Measurements from ENCODE around the gene PHAF1.

The PHAF1 gene

DNA sequence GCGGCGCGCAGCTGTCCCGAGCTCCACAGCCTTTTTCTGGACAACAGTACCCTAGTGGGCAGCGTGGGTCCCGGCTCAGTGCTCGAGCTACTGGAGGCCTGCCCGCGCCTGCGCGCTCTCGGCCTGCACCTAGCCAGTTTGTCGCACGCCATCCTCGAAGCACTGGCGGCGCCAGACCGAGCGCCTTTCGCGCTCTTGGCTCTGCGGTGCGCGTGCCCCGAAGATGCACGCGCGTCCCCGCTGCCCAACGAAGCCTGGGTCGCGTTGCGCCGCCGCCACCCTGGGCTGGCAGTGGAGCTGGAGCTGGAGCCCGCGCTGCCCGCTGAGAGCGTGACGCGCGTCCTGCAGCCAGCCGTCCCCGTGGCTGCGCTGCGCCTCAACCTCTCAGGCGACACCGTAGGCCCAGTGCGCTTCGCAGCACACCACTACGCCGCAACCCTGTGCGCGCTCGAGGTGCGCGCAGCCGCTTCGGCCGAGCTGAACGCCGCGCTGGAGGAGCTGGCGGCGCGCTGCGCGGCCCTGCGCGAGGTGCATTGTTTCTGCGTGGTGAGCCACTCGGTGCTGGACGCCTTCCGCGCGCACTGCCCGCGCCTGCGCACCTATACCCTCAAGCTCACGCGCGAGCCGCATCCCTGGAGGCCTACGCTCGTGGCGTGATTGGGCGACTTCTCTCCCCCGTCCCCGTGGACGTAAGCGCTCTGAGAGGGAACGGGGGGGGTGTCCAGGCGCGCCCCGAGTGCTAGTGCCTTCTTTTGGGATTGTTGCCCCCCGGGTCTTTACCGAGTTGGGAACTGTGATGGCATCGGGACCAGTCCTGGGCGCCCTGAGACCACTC is 53.6 kb downstream of the PHAF1 start:
- DNase-seq (ENCODE audit: low spot score) = no peak

DNA sequence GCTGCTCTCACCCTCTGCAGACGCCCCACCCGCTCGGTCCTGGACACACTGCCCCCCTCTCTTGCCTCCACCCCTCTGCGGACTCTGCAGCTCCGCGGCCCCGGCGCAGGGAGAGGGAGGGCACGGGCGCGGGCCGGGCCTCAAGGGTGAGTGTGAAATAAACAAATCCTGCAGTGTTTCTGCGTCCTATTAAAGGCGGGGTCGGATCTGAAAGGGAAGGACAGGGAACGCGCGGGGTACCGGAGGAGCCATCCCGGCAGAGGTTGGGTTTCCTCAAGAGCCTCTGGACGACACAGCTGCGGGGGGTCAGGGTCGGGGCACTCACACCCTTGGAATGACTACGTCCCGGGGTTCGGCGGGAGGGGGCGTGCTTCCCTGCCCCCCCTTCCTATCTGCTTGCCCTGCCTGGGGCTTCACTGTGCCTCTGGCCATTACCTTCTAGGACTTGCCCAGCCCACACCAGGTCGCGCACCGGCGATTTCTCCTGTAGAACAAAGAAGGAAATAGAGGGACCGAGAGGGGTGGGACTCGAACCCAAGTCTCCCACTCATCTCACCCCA is 54.3 kb downstream of the PHAF1 start:
- DNase-seq (ENCODE audit: low spot score) = no peak

DNA sequence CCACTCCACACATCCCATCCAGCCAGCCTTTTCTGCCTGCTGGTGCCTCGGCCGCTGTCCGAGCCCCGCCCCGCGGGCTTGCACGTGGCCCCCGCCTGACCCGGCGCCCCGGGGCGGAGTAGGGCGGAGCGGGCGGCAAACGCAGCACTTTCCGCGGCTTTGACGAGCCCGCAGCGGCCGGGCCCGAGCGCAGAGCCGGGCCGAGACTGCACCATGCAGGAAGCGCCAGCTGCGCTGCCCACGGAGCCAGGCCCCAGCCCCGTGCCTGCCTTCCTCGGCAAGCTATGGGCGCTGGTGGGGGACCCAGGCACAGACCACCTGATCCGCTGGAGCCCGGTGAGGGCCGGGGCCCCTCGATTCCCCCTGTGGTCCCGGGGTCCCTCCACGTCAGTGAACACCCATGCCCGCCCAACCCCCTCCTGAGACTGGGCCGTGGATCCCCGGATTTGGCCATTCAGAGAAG is 54.9 kb downstream of the PHAF1 start, which contains the start of gene HSF4:
TSS of gene HSF4 (plus strand) at position 147 of the 463 bp plus-strand sequence. CDS start at position 214, 67 bp downstream.
- no peak for DNase-seq (ENCODE audit: low spot score)

DNA sequence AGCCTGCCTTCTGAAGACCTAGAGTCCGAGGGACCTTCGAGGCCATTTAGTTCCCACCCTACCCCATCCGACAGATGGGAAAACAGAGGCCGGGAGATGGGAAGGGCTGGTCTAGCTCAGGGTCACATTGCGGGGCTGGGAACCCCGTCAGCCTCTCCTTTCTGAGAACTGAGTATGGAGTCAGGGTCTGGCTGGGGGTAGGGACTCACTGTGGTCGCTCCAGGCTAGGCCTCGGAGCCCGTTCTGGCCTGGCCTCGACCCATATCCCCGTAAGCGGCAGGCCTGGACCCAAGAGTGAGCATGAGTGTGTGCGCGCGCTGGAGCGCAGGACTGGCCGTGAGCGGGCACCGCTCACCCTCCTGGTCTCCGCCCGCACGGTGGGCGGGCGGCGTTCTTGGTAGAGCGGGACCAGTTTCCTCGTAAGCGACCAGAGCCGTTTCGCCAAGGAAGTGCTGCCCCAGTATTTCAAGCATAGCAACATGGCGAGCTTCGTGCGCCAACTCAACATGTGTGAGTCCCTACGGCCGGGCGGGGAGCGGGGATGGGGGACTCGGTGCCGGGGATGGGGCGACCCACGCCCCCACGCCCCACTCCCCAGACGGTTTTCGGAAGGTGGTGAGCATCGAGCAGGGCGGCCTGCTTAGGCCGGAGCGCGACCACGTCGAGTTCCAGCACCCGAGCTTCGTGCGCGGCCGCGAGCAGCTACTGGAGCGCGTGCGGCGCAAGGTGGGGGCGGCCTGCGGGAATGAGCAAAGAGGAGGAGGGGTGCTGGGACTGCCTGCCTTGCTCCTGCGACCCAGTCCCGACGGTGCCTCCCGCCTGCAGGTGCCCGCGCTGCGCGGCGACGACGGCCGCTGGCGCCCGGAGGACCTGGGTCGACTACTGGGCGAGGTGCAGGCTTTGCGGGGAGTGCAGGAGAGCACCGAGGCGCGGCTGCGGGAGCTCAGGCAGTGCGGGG is 55.7 kb downstream of the PHAF1 start:
- no peak for DNase-seq (ENCODE audit: low spot score)

GRCh38 chr16:67166110-67166547 is 56.4 kb downstream of the PHAF1 start:
- no peak for DNase-seq (ENCODE audit: low spot score)

GRCh38 chr16:67166598-67167168 is 56.9 kb downstream of the PHAF1 start:
- DNase-seq (ENCODE audit: low spot score) = no peak

- DNase-seq (ENCODE audit: low spot score) = no peak
Measured at GRCh38 chr16:67167588-67167987, 57.8 kb downstream of the PHAF1 start.

DNA sequence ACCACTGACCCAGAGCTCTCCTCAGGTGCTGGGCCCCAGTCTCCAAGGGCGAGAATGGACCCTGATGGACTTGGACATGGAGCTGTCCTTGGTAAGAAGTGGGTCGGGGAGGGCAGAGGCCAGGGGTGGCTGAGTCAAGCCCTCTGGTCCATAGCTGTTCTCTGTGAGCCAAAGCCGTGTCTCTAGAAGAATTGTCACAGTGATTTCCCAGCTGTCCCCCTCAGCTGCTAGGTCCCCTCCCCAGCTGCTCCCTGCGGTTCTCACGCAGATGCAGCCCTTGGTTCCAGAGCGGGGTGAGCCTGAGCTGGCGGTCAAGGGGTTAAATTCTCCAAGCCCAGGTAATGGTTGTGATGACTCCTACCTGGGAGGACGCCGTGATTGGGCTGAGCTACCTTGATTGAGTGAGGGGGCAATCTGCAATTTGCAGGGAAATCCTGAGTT is 59.3 kb downstream of the PHAF1 start:
- no peak for DNase-seq (ENCODE audit: low spot score)

DNA sequence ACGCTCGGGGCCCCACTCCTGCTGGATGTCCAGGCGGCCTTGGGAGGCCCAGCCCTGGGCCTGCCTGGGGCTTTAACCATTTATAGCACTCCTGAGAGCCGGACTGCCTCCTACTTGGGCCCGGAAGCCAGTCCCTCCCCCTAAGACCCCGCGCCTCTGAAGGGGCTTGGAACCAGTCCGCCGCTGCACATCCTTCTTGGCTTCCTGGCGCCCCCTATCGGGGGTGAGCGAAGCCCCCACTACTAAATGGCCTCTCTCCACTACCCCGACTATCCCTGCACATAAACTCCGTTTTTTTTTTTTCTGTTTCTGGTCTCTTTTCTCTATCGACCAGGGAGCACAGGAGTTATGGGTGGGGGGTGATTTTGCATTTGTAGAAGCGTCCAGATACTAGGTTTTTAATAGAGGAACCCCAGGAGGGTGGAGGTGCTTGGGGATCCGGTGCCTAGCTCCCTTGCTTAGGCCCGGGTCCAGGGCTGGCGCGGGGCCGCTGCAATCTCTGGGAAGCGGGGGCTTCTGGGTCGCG is 60.0 kb downstream of the PHAF1 start:
- peak; percentile 43 for DNase-seq (ENCODE audit: low spot score)

DNA sequence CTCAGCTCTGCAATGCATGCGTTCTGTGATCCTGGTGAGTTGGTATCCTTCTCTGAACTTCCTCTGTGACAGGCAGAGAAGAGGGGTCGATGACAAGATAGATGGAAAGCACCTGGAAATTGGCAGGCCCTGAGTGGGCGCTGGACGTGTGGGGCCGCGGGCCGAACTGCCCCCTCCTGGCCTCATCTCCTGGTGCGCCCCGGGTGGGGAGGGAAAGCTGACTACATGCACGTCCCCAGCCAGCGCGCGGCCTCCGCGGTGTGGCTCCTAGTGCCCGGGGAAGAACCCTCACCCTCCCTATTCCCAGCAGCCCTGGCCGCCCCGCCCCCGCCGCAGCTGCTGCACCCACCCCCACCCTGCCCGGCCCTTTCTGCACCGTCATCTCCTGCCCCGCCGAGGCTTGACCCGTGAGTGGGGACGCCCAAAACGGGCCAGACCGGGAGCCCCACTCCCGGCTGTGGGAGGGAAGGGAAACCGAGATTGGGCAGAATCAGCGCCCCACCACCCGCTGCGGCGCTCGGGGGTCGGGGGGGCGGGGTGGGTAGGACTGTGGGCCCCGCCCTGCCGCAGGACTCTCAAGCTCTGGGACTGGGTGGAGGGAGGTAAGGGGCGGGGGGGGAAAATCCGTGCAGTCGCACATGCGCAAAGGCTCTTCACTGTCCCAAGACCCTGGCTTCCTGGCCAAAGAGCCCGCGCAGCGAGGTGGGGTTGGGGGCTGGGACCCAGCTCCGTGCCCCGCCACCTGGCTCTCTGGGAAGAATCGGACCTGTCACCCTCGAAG is 60.6 kb downstream of the PHAF1 start, which contains the start of gene NOL3:
TSS of gene NOL3 (plus strand) at position 371 of the 781 bp plus-strand sequence.
- peak; percentile 55 for DNase-seq (ENCODE audit: low spot score)

GRCh38 chr16:67170949-67171649 is 61.4 kb downstream of the PHAF1 start:
- DNase-seq (ENCODE audit: low spot score) = no peak

GRCh38 chr16:67173323-67173722 is 63.6 kb downstream of the PHAF1 start:
- DNase-seq (ENCODE audit: low spot score) = no peak

GRCh38 chr16:67173808-67174705 is 64.3 kb downstream of the PHAF1 start:
- peak; percentile 55 for DNase-seq (ENCODE audit: low spot score)

- no peak for DNase-seq (ENCODE audit: low spot score)
Measured at GRCh38 chr16:67174706-67175231, 65.0 kb downstream of the PHAF1 start.

DNA sequence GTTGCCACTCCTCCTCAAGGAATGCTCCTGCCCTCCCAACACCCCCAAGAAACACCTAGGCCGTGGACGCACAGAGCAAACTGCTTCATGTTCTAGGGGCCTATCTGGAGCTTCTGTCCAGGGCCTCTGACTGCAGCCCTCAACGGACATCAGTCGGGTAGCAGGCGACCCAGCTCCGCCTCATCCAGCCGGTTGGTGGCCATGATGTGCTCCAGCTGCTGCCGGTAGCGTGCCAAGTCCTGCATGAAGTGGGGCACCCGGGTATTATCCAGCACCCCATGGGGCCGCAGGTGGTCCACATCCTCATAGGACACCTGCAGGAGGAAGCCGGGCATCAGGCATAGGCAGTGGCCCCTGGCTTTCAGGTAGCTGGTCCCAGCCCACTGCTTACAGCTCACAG is 66.9 kb downstream of the PHAF1 start:
- no peak for DNase-seq (ENCODE audit: low spot score)

DNA sequence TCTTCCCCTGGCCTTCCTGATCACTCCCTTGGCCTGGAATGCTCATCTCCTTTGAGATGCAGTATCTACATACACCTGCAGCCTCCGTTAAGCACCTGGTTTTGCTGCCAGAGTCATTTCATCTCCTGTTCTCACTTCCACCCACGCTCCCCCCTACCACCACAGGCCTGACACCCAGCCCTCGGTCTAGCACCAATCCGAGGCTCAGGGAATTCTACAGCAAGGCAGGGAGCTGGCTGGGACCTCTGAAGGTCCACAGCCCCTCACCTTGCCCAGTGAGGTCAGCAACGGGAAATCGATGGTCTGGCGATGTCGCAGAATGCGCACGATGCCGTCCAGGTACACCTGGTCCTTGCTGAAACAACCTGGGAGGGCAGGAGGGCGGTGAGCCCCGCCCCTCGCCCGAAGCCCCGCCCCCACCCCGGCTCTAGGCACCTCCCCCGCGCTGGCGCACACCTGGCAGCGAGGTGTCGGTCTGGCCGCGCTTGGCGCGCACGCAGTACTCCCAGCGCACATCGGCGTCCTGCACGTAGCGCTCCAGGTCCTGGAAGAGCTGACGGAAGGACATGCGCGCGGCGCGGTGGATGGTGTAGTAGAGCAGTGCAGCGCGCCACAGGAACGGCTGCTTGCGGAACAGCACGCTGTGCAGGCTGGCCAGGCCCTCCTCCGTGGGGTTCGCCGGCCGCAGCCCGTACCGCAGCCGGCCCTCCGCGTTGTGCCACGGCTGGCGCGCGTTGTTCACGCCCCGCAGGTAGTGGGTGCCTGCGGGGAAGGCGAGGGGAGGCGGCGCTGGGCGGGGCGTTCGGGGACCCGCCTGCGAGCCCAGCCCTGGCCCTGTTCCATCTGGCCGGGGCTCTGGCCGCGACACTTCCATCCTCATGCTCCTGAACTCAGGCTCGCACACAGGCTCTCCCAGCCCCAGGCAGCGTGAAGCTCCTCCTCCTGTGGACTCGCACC is 68.3 kb downstream of the PHAF1 start:
- DNase-seq (ENCODE audit: low spot score) = no peak

GRCh38 chr16:67179421-67180080 is 69.8 kb downstream of the PHAF1 start:
- no peak for DNase-seq (ENCODE audit: low spot score)
